Activated CD4-positive, alpha-beta T cell treated with anti-CD3 and anti-CD28 coated beads for 24 hours (primary cell): ENCODE results near the gene ST6GALNAC2.
A peak's percentile ranks its signal among the peaks of the same experiment; 100 is the strongest.
"Not testable (repeated sequence)": the region's sequence is repeated elsewhere in the genome, so short reads cannot be mapped to it uniquely, and the experiment has no call there.

Source experiments
- DNase-seq, 2 donors: peaks; one replicate each; pipeline ENCODE4 v3.0.0-alpha.2; 2020; ENCODE audit warnings: low read depth in 2 of 2

ST6GALNAC2 gene

GRCh38 chr17:76570877-76571471 lies 14.7 kb downstream of the ST6GALNAC2 start:
- DNase-seq, result no peak

GRCh38 chr17:76570457-76570856 lies 15.2 kb downstream of the ST6GALNAC2 start:
- no peak for DNase-seq

- no peak for DNase-seq
Measured at GRCh38 chr17:76569607-76570279, 15.9 kb downstream of the ST6GALNAC2 start.

GRCh38 chr17:76568811-76569221 lies 16.8 kb downstream of the ST6GALNAC2 start:
- DNase-seq, result no peak

GRCh38 chr17:76567634-76568432 lies 17.8 kb downstream of the ST6GALNAC2 start:
- no peak for DNase-seq

GRCh38 chr17:76566988-76567431 lies 18.6 kb downstream of the ST6GALNAC2 start:
- DNase-seq, result no peak

GRCh38 chr17:76566613-76566943 lies 19.1 kb downstream of the ST6GALNAC2 start:
- DNase-seq, result no peak

- no peak for DNase-seq
Measured at GRCh38 chr17:76565728-76566612, 19.7 kb downstream of the ST6GALNAC2 start.

- not testable (repeated sequence) for DNase-seq
Measured at GRCh38 chr17:76564991-76565727, 20.5 kb downstream of the ST6GALNAC2 start.

GRCh38 chr17:76563359-76563758 lies 22.3 kb downstream of the ST6GALNAC2 start:
- not testable (repeated sequence) for DNase-seq

- no peak for DNase-seq
Measured at GRCh38 chr17:76562734-76563148, 22.9 kb downstream of the ST6GALNAC2 start.

- DNase-seq, result no peak
Measured at GRCh38 chr17:76561799-76562268, 23.8 kb downstream of the ST6GALNAC2 start.

GRCh38 chr17:76561332-76561731 lies 24.3 kb downstream of the ST6GALNAC2 start:
- DNase-seq, result no peak

- DNase-seq, result no peak
Measured at GRCh38 chr17:76560877-76561221, 24.8 kb downstream of the ST6GALNAC2 start.

GRCh38 chr17:76560036-76560876 lies 25.4 kb downstream of the ST6GALNAC2 start:
- DNase-seq, result no peak

- DNase-seq, result not testable (repeated sequence)
Measured at GRCh38 chr17:76559460-76559859, 26.2 kb downstream of the ST6GALNAC2 start.

- no peak for DNase-seq
Measured at GRCh38 chr17:76558198-76559095, 27.2 kb downstream of the ST6GALNAC2 start.

- peak; percentile 88 to 89 for DNase-seq
Measured at GRCh38 chr17:76557368-76558197, 28.1 kb downstream of the ST6GALNAC2 start.
